Left kidney (tissue), 8 donors: ENCODE results near the gene COX10. TPM values are rescaled to one million over a fixed set of nuclear protein-coding genes. Genes with fewer than 3 reads are reported as not detected.
"Not testable (repeated sequence)": the region's sequence is repeated elsewhere in the genome, so short reads cannot be mapped to it uniquely, and the experiment has no call there.

Source experiments
- DNase-seq: peaks from one replicate; pipeline ENCODE4 v3.0.0-alpha.2; 2013
- long read RNA-seq, 8 donors: transcript quantifications; one replicate each; lab custom pipeline, GENCODE V29; 2026
- polyA plus RNA-seq: library from polyadenylated mRNA; unstranded; fragments of 120-200 nt; gene quantifications from one replicate; pipeline ENCODE4 v1.2.1, GENCODE V29; 2013; ENCODE audit not compliant: insufficient read length

COX10 gene
- 20.0 TPM for polyA plus RNA-seq
- long read RNA-seq, donor 1, transcript COX10-201 (7 exons, 2,873 nt) = major isoform, 7 of 8 reads
- long read RNA-seq, donor 1, partial matches to known transcripts = 0 of 8 reads
- long read RNA-seq, donor 1, other reads (novel, unspliced or antisense) = 0 of 8 reads
- long read RNA-seq, donor 2, transcript COX10-202 (3 exons, 875 nt) = major isoform, 5 of 10 reads
- long read RNA-seq, donor 2, transcript COX10-201 (7 exons, 2,873 nt) = major isoform, 5 of 10 reads
- long read RNA-seq, donor 2, partial matches to known transcripts = 0 of 10 reads
- long read RNA-seq, donor 2, other reads (novel, unspliced or antisense) = 0 of 10 reads
- long read RNA-seq, donor 3, partial matches to known transcripts = 0 of 3 reads
- long read RNA-seq, donor 3, other reads (novel, unspliced or antisense) = 0 of 3 reads
- long read RNA-seq, donor 4, partial matches to known transcripts = 0 of 2 reads
- long read RNA-seq, donor 4, other reads (novel, unspliced or antisense) = 0 of 2 reads
- long read RNA-seq, donor 5, partial matches to known transcripts = 0 of 6 reads
- long read RNA-seq, donor 5, other reads (novel, unspliced or antisense) = 0 of 6 reads
- long read RNA-seq, donor 6, partial matches to known transcripts = 0 of 4 reads
- long read RNA-seq, donor 6, other reads (novel, unspliced or antisense) = 0 of 4 reads
- long read RNA-seq, donor 7, transcript COX10-201 (7 exons, 2,873 nt) = major isoform, 5 of 8 reads
- long read RNA-seq, donor 7, partial matches to known transcripts = 0 of 8 reads
- long read RNA-seq, donor 7, other reads (novel, unspliced or antisense) = 0 of 8 reads
- long read RNA-seq, donor 8, partial matches to known transcripts = 0 of 4 reads
- long read RNA-seq, donor 8, other reads (novel, unspliced or antisense) = 0 of 4 reads

DNA sequence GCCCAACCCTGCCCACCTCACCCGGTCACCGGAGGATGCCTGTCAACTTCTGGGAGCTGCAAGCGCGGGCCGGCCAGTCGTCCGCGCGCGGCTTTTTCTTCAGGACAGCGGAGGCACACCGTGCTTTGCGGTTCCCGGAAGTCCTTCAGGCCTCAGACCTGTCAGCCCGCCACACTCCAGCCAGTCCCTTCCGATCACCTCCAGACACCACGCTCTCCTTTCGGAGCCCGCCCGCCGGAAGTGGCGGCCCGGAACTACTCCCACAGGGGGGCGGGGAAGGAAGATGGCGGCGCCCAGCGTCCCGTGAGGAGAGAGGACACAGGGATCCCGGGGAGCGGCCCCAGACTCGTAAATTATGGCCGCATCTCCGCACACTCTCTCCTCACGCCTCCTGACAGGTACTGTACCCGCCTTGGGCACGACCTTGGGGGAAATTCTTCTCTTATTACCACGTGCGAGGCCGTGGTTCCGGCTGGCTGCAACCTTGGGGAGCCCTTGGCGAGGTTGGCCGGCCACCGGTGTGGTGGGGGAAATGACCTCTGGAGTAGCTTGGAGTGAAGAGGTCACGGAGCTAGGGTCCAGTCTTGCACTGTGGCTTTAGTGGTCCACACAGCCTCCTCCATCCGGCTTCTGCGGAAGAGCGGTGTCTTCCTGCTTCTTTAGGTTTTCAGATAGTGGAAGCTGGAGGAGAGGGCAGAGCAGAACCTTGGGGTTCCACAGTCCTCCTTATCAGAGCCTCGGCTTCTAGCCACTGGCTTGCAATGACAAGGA lies at the start of gene COX10:
TSS of gene COX10 (plus strand) at position 254 of the 771 bp plus-strand sequence. CDS start at position 356, 102 bp downstream.
- DNase-seq = peak; percentile 86

DNA sequence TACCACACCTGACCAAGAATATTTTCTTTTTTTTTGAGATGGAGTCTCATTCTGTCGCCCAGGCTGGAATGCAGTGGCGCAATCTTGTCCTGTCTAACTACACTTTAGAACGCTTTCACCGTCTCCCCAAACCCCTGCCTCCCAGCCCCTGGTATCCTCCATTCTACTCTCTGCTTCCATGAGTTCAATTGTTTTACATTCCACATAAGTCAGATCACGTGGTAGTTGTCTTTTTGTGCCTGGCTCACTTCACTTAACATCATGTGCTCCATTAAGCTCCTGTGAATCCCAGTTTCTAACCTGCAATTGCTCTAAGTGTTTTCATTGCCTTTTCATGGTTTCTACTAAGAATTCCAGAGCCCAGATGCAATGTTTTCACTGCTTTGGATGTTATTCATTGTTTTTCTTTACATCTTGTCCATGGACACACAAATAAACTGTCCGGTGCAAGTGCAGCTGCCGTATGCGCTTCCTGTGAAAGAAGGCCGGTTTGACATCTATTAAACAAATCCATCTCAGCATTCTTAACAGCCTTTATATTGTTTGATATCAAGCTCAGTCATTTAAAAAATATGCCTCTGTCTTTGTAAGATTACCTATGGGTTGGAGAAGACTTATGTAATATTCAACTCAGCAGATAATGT lies 47.5 kb upstream of the COX10 start:
- DNase-seq = not testable (repeated sequence)

DNA sequence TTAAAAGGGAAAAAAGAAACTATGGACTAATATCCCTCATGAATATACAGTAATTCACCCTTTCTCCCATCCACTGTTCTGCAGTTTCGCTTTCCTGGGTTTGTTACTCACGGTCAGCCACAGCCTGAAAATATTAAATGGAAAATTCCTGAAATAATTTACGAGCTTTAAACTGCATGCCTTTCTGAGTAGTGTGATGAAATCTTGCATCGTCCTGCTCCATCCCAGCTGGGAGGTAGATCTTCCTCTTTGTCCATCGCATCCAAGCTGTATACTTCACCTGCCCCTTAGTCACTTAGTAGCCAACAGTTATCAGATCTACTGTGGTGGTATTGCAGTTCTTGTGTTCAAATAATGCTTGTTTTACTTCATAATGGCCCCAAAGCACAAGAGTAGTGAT lies 39.5 kb upstream of the COX10 start:
- not testable (repeated sequence) for DNase-seq

DNA sequence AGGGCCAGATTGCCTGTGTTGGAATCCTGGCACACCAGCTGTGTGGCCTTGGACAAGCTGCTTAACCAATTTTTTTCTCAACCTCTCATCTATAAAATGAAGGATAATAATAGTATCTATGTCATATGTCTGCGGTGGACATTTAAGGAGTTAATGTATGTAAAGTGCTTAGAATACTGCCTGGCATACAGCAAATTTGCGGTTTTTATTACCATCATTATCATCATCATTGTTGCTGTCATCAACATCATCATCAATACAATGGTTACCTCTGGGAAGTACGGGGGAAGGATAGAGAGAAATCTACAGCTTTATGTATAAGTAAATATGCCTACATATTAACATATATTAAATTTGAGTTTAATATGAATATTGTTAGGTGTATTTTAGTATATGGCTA lies 37.1 kb upstream of the COX10 start:
- DNase-seq = no peak

DNA sequence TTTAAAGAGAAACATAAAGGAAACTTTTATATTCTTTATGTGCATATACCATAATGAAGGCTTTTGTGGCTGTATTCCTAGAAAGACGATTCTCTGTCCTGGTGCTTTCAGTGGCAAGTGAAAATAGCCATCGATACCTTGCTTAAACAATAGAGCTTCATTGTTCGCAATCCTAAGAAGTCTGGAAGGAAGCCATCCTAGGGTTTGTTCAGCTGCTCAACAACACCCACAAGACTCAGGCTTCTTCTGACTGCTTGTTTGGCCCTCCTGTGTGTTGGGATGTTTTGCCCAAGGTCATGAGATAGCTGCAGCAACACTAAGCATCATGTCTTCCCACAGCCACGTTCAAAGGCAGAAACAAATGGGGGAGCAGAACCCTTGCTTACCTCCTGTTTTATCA lies 36.1 kb upstream of the COX10 start:
- no peak for DNase-seq

DNA sequence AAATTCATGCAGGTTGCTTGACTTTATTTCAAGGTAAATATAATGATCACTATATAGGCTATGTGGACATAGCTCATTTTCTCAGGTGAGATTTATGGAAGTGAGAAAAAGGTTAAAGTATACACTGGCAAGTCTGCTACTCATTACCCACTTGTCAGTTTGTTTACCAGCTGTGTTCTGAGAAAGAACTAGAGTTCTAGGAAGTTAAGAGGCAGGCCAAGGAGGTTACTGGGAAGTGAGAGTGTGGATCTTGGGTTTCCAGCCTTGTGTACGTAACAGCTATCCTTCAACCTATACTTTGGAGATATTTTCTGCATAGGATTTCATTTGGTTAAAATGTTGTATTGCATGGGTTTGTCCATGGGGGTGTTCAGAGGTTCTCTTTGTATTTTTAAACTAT lies 31.9 kb upstream of the COX10 start:
- no peak for DNase-seq

DNA sequence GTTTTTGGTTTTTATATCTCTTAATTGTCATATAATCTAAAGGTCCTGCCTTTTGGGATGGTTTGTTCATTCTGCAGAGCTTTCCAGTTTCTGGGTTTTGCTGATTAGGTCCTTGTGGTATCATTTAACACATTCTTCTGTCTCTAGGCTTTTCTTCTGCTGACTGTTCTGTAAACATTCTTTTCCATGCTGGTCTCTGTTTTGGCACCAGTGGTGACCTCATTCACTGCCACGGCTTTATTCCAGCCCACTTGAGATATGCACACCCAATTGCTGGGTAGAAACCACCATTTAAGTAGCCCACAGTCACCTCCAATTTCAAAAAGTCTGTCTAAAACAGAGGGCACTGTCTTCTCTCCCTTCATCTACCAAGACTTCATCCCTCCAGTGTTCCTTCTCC lies 31.1 kb upstream of the COX10 start:
- DNase-seq = no peak

DNA sequence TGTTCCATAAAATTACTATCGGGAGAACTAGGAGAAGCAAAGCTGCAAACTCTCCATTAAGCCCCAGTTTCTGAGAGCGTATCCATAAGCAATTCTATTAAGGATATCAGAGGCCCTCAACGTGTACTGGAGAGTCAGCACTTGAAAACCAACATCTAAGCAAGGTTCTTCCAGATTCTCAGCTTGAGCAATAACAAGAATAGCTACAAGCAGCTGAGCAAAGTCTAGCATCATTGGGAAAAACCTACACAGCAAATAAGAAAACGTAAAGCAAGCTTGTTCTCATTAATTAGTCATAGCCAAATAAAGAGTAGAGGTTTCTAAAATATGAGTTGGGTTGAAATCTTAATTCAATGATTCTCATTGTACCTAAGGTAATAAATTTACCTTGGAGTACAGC lies 26.9 kb upstream of the COX10 start:
- DNase-seq = no peak

DNA sequence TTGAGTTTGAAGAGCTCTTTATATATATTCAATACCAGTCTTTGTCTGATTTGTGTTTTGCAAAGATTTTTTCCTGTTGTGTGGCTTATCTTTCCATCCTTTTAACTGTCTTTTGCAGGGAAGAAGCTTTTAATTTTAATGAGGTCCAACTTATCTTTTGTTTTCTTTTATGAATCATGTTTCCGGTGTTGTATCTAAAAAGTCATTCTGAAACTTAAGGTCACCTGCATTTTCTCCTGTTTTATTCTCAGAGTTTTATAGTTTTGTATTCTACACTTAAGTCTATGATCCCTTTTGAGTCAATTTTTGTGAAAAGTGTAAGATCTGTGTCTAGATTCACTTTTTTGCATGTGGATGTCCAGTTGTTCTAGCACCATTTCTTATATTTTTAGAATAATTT lies 24.6 kb upstream of the COX10 start:
- no peak for DNase-seq

DNA sequence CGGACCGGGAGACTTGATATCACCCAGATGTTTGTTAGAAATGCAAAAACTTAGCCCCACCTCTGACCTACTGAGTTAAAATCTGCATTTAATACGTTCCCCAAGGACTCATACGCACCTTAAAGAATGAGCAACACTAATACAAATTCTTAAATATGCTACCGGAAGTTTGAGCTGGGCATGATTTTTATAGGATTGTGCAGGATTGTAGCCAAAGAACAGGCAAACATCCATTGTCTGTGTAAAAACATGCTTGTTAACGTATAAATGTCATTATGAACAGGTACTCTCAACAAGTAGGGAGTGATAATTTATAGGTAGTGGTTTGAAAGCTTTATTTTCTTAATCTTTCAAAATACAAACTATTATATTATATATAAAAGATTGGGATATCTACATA lies 22.3 kb upstream of the COX10 start:
- no peak for DNase-seq

DNA sequence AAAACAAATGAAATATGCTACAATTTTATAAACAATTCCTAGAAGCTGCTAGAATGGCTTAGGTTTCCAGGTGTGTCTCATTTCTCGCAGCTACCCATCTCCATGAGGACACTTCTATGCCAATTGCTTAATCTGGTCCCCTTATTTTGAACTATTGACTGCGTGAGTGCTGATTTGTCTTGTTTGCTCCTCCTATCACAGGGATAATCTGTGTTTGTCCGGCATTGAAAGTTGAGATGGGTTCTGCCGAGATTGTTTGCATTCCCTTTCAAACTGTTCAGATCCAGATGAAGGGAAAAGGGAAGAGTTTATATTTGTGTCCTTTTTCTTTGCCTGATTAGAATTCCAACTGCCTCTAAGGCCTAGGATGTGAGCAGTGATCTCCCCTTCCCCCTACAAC lies 21.7 kb upstream of the COX10 start:
- DNase-seq = no peak

DNA sequence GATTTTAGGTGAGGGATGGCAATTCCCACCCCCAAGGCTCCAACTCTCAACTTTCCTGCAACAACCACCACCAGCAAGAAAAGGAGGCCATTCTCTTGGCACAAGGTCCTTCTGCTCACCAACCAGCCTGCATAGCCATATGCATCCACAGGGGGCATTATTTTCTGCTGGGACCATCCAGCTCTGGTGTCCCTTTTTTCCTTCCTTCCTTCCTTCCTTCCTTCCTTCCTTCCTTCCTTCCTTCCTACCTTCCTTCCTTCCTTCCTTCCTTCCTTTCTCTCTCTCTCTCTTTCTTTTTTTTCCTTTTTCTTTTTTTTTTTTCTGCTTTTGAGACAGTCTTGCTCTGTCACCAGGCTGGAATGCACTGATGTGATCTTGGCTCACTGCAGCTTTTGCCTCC lies 21.1 kb upstream of the COX10 start:
- DNase-seq = no peak

DNA sequence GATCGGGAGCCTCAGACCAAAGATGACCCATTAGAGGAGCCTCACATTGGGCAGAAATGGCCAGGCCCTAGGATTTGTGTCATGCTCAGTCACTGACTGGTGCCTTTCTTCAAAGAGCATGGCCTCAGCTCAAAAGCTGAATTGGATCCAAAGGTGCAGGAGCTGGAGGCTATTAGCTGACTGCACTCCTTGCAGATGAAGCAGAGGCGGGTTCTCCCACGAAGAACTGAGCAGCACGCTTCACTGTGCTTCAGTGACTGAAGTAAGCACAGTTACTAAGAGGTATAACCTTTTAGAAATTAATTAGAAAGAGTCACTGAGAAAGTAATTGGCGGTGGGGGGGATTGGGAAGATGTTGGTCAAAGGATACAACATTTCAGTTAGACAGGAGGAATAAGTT lies 18.7 kb upstream of the COX10 start:
- DNase-seq = no peak

DNA sequence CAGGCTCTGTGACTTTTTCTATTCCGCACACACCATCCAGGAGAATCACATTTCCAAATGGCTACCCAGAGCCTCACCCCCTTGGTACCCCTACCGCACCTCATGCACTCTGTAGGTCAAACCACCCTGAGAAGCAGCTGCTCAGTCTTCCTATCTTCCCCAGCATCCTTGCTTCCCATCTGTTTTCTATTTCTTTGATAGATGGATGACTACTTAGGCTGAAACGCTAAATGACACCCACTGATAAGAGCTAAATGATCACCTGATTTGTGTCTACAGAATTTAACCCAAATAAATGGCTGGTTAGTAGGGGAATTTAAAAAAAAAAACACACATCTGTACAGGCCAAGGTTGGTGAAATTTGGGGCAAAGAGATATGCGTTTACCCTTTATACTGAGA lies 17.6 kb upstream of the COX10 start:
- no peak for DNase-seq

DNA sequence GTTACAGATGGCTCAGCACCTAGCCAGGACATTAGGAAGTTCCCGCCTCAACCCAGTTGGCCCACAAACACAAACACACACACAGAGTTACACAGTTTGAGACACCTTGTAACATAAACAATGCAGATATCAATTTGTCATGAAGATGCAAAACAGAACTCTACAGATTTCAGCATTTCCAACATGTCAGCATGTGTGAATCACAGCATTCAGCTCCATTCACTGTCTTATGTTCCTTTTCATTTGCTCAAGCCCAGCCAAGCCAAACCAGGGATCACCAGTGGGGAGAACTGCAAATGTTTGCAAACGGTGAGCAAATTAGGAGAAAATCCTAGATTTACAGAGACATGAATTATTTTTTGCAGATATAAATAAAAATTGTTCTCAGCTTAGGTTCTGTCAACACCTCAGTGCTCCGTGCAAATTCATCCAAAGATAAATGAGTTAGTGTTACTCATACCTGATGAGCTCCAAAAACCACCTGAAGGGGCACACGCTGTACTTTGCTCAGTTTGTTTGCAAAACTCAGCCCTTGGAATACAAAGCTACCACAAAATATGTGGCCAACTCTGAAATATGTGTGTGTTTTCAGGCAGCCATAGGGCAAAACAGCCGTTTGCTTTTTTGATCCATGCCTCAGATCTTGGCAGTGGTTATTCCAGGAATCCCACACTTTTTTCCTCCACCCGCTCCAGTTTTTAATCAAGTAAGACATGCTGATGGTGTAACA lies 16.3 kb upstream of the COX10 start:
- DNase-seq = no peak

DNA sequence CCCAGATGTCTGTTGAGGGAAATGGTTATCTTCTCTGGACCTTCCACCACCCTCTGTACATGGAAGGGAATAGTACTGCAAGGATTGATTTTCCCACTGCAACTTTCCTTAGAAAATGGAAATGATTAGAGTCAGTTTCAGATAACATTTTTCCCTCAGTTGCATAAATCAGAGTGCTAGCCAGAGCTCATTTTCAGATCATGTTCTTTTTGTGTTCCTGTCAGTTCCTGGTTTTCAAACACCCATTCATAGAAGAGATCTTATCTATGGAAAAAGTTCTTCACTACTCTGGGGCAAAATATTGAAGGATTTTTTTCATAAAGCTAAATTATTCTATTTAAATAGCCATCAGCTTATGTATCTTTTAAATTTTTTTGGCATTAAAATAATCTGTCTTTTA lies 11.7 kb upstream of the COX10 start:
- no peak for DNase-seq

DNA sequence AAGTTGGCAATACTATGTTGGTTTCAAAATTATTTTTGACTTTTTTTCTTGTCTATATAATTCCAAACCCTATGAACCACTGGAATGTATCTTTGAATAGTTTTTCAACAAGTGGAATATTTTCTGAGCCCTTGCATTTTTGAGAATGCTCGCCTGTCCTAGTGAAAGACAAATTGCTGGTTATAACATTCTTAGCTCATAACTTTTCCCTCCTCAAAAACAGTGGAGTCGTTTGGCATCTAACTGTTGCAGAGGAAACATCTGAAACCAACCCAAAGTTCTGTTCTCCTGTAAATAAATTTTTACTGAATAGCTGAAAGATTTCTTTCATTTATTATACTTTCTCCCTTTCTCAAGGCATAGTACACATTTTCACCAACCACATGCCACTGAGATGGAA lies 11.3 kb upstream of the COX10 start:
- no peak for DNase-seq

DNA sequence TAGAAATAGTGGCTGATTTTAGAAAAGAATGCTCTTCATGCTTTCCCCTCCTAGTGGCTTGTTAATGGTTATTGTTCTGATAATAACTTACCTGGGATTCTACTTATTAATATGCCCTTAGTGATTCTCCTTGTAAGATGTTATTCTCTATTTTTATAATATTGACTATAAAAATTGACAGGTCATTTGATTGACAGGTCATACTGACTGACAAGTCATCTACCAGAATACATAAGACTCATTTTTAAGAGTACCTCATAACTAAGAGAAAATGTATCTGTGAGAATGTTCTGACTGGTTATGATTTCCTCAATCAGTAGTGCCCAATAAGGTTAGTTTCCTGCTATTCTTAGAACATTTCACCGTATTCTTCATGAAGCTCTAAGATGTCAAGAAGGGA lies 8.6 kb upstream of the COX10 start:
- no peak for DNase-seq

DNA sequence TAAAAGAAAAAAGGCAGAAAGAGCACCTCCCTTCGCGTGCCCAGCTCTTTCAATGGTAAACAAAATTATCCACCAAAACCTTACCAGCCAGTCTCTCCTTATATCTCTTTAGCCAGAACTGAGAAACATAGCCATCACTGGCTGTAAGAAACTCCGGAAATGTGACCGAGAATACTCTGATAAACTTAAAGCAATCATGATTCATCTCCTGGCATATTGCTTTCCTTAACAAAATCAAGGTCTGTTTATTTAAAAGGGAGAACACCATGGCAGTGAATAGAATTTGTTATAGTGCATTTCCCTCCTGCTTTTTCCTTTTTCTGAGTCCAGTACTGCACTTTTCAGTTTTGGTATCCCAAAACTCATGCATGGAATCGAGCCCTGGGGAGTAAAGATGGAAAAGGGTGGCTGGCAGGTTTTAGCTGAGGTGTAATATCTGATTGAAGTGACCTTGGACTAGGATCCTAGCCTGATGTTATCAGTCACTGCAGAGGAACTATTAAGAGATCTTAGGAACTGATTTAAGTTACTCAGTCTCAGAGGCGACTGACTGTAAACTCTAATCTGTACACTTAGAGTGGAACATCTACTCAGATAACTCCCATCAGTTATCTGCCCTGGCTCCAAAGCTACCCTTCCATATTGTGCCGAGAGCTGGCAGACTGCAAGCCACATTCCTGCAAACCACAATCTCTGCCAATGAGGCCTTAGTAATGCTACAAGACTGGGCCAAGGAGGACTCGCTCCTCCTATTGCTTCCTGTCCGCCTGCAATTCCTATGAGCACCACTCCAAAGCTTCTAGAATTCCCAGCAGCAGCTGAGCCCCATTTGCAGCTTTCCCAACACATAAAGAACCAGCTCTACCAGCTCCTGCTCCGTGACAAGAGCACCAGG lies 7.4 kb upstream of the COX10 start:
- no peak for DNase-seq

DNA sequence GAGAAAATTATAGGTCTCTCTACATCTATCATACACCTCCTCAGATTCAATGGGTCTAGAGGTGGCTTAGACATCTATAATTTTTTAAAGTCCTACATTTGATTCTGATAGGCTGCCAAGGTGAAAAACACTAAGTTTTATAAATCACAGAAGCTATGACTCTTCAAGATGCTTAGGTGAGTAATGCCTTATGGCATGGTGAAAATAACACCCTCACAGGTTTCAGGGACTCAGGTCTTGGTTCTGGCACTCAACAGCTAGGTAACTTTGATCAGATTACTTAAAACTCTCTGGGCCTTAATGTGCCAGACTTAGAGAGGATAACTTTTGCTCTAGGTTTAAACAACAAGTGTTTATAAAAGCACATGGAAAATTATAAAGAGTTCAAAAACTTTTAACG lies 2.0 kb upstream of the COX10 start:
- no peak for DNase-seq
